Subcutaneous adipose tissue (tissue), 4 donors: ENCODE data around the gene BLACAT1. TPM values are rescaled to one million over a fixed set of nuclear protein-coding genes. Genes with fewer than 3 reads are reported as not detected.

ENCODE experiments used
- CTCF ChIP-seq: fragments of 450-650 bp; IDR thresholded peaks from one replicate; pipeline ENCODE4 v1.5.1; 2016; ENCODE audit warnings: low read depth, mild to moderate bottlenecking, control low read depth, antibody characterized with exemption, moderate library complexity
- small RNA-seq: library from RNA; depleted of rRNA; stranded (forward); fragments of <200 nt; gene quantifications from one replicate; pipeline ENCODE3, GENCODE V24; 2016
- total RNA-seq, 4 donors: library from RNA; depleted of rRNA; stranded (reverse); fragments of >200 nt; gene quantifications; one replicate each; pipeline ENCODE4 v1.1.0, GENCODE V29; 2016

Gene BLACAT1
- total RNA-seq, 4 donors from 2014 or later = not detected

DNA sequence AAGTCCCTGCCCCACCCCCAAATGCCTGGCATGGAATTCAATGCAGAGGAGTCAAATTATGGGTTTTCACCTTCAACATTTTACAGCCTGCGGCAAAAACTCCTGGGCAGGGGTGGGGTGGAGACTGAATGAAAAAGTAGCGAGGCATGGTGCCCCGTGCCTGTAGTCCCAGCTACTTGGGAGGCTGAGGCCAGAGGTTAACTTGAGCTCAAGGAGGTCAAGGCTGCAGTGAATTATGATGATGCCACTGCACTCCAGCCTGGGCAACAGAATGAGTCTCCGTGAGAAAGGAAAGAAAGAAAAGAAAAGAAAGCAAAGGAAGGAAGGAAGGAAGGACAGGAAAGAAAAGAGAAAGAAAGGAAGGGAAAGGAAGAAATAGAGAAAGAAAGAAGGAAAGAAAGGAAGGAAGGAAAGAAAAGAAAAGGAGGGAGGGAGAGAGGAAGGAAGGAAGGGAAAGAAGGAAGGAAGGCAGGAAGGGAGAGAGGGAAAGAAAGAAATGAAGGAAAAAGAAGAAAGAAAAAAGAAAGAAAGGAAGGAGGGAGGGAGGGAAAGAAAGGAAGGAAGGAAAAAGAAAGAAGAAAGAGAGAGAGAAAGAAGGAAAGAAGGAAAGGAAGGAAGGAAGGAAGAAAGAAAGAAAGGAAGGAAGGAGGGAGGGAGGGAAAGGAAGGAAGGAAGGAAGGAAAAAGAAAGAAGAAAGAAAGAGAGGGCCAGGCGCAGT, 45.1 kb downstream of the BLACAT1 start:
- no peak for TF ChIP-seq CTCF

DNA sequence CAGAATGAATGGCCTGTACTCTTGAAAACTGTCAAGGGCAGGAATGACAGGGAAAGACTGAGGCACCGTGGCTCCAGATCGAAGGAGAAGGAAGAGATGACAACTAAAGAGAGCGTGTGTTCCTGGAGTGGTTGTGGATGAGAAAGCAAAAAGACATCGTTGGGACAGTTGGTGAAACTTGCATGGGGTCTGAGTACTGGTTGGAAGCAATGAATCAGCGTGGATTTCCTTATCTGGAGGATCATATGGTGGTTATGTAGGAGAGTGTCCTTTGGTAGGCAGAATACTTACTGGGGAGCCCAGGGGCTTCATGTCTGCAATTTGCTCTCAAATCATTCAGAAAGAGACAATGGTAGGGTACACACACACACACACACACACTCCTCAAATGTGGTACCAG, 47.9 kb downstream of the BLACAT1 start:
- no peak for TF ChIP-seq CTCF

Small RNA genes lying within 50 kb of the gene (small RNA-seq; reads per million reads assigned to genes)
- gene MIR135B = not detected

Other genes starting within 250 kb of the BLACAT1 start
- 10 to 100 TPM in 3 of 4 donors, 1 to 10 TPM in 1; 7.2 to 12.3 (median 11.0) TPM for gene DSTYK, start 244.3 kb downstream of the BLACAT1 start, total RNA-seq
- 1 to 10 TPM in 3 of 4 donors, under 1 TPM in 1; 0.33 to 2.1 (median 1.1) TPM for gene TMCC2, start 228.1 kb downstream of the BLACAT1 start, total RNA-seq
- gene NUAK2, start 134.3 kb downstream of the BLACAT1 start, total RNA-seq = 1 to 10 TPM in 3 of 4 donors, under 1 TPM in 1; 0.16 to 1.7 (median 1.3) TPM
- gene KLHDC8A, start 99.1 kb downstream of the BLACAT1 start, total RNA-seq = not detected
- gene LEMD1, start 34.0 kb downstream of the BLACAT1 start, total RNA-seq = not detected
- 1 to 10 TPM; 1.6 to 7.8 (median 2.4) TPM for gene CDK18, start 48.6 kb upstream of the BLACAT1 start, total RNA-seq
- gene ELK4, start 176.0 kb upstream of the BLACAT1 start, total RNA-seq = 10 to 100 TPM; 25.8 to 42.2 (median 29.6) TPM
- gene SLC45A3, start 224.5 kb upstream of the BLACAT1 start, total RNA-seq = 1 to 10 TPM in 2 of 4 donors, under 1 TPM in 1, not detected in 1; 0.66 to 3.2 (median 1.3) TPM